OCI-LY3 (cell line): ENCODE data around the gene WDR75.

Experiments used
- EZH2phosphoT487 ChIP-seq: fragments of 200-600 bp; shearing (Covaris generic); IDR thresholded peaks from 2 replicates; pipeline ENCODE4 v1.6.1; 2018; ENCODE audit warnings: antibody characterized with exemption, mixed run types, low read depth
- TF ChIP-seq, protein P1 (sequence below): fragments of 200-600, 300-600 bp; sonication (generic); IDR thresholded peaks from 2 replicates; pipeline ENCODE4 v1.5.1; 2014; ENCODE audit warnings: antibody characterized with exemption, low read length, low read depth

DNA sequence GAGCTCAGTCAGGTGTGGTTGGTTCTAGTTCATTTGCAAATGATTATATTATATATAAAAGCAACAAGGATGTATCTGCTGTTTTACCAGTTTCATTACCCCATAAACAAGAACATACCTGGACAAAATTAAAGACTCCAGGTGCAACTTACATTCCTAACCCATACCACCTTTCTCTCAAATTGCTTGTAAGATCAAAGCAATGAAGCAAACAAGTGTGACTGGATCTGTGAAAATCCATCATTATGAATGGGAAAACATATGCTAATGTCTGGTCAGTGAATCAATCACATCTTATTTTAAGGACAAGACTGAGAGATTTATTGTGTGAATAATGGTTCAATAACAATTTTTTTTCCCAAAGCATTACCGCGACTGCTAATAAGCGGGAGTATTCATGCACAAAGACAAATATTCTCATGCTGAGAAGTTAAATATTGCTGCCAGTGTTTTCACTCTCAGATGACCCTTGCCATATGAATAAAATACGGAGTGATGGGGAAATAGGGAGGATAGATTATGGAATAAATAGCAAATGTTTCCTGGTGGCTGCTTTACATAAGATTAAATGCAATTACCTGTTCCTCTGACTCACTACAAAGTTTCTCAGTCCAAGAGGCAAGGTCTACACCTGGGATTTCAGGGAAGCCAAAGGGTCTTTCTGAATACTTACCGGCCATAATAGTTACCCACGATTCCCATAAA lies 59.3 kb downstream of the WDR75 start:
- TF ChIP-seq, protein P1, sequence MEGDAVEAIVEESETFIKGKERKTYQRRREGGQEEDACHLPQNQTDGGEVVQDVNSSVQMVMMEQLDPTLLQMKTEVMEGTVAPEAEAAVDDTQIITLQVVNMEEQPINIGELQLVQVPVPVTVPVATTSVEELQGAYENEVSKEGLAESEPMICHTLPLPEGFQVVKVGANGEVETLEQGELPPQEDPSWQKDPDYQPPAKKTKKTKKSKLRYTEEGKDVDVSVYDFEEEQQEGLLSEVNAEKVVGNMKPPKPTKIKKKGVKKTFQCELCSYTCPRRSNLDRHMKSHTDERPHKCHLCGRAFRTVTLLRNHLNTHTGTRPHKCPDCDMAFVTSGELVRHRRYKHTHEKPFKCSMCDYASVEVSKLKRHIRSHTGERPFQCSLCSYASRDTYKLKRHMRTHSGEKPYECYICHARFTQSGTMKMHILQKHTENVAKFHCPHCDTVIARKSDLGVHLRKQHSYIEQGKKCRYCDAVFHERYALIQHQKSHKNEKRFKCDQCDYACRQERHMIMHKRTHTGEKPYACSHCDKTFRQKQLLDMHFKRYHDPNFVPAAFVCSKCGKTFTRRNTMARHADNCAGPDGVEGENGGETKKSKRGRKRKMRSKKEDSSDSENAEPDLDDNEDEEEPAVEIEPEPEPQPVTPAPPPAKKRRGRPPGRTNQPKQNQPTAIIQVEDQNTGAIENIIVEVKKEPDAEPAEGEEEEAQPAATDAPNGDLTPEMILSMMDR, result no peak
- no peak for TF ChIP-seq EZH2phosphoT487
